ENCODE results near the gene CYB5R4.

GRCh38 chr6:83872386-83873118 is 13.1 kb downstream of the CYB5R4 start:
- no peak for TF ChIP-seq CTCF (IDR thresholded peaks at IDR 0.05)
- no peak for TF ChIP-seq POLR2A (IDR thresholded peaks at IDR 0.05)
